Activated CD4-positive, alpha-beta T cell treated with anti-CD3 and anti-CD28 coated beads for 4 hours (primary cell): Measurements from ENCODE around the gene NTRK1.

Experiments used
- DNase-seq, 2 donors: peaks; one replicate each; pipeline ENCODE4 v3.0.0-alpha.2; 2020

NTRK1 gene

DNA sequence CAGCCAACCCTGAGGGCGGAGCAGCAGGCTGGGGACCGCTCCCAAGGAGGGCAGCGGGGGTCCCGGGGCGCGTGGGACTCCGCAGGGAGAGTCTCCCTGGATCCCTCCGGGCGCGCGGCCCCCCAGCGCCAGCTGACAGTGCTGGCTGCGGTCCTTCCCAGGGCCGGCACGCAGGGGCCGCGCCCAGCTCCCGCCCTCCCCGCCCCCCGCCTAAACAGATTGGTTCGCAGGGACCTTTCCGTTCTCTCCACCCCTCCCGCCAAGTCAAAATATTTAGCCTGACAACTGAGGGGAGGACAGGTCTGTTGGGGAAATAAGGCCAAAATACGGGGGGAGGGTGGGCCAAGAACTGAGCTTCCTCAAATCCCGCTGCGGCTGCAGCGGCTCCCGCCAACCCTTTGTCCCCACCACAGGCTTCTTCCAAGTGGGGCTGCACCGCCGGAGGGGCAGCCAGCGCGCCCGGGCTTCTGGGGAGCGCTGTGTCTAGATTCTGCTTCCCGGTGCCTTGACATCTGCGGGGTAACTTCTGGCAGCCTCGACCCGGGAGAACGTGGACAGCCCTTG, 1.6 kb upstream of the NTRK1 start, which contains the start of gene INSRR:
Gene INSRR, minus strand, starts transcription at position 159 of the 564 bp plus-strand sequence. CDS start 496 bp downstream, outside the sequence.
- no peak for DNase-seq

DNA sequence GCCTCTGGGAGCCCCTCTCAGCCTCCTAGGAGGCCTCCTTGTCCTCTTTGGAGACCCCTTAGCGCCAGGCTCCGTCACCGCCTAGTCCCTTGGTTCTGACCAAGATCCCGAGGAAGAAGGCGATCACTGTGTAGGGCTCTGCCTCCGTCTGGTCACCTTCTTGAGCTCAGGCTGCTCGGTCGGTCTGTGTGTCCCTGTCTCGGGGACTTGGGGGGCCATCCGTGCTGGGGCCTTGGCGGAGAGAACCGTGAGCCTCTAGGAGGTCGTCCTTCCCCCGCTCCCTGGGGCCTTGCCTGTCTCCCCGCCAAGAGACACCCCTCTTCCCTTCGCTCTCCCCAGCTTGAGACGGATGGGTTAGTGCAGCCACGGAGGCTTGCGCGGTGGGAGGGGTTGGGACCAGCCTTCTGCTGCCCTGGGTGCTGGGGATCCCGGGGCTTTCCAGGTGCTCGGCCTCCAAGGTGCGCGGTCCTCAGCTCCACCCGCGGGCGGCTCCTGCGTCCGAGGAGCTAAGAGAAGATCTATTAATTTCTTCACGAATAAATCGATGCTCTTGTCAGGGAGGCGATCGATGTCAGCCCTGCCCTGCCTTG, 1.0 kb upstream of the NTRK1 start:
- DNase-seq, result peak; percentile 16 to 25

DNA sequence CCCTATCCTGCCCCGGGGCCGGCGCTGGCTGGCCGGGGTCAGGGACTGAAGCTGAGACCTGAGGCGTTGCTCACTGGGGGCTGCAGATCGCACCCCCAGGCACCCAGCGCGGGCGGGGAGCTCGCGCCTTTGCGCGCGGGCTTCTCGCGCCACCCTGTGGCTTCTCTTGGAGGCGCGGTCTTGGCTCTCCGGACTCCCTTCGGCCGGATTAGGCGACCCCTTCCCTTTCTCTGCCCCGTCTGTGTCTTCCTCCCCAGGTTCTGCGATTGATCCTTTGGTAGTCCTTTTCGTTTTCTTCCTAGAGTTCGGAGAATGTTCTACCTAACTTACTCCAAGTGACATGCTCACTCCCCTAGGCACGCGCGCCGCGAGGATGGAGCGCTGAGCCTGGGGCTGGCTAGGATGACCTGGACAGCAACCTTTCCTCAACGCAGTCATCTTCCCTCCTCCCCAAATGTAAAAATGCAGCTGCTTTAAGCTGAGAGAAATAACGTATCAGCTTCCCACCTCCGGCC, 495 bp upstream of the NTRK1 start:
- DNase-seq, result peak; percentile 55 to 58

DNA sequence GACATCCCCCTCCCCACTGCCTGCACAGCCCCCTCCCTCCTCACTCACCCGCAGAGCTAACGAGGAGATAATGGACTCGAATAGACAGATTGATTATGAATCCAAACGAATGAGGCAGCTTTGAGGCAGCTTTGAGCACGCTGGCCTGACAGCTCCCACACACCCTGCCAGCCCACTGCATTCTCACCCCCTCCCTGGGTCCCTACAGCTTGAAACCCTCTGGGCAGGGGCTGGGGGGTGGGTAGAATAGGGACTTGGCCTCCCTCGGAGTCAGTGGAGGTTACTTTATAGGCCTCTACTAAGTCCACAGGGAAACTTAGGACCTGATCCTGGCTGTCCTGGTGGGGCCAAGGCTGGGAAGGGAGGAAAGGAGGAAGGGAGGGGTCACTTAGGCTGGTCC, 1.9 kb downstream of the NTRK1 start:
- no peak for DNase-seq

DNA sequence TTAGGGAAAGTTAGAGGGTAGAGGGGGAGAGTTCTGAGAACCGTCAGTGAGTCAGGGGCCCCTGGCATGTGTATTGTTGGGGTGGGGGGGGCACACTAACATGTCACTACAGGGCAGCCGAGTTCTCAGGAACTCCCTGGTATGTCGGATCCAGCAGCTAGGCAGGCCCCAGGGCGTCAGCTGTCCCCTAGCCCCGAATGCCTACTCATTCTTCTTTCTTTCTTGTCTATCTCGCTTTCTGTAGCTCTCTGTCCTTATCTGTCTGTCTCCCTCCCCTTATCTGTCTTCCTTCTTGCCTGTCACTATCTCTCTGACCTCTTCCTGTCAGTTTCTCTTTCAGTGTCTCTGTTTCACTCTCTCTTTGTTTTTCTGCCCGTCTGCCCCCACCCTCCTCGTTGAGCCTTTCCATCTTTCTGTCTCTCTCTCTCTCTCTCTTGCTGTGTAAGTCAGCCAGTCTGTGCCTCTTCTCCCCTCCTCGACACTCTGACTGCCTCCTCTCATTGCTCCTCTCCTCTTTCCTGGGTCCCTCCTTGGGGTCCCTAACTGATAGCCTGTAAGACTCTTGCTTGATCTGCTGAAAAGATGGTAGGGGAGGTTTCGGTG, 2.4 kb downstream of the NTRK1 start:
- no peak for DNase-seq

DNA sequence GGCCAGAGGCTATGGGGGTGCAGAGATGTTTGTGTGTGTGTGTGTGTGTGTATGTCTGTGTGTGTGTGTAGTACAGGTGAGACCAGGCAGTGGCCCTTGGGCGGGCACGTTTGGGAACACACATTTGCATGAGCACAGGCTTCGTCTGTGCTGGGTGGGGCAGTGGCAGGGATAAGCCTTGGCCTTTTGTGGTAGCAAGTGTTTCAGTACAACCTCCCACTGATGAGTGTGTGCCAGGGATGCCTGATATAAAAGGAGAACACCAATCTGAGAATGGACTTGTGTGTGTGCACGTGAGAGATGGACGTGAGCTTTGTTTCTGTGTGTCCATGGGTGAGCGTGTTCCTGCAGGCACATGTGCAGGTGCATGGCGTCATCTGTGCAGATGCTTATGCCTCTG, 3.0 kb downstream of the NTRK1 start:
- no peak for DNase-seq

DNA sequence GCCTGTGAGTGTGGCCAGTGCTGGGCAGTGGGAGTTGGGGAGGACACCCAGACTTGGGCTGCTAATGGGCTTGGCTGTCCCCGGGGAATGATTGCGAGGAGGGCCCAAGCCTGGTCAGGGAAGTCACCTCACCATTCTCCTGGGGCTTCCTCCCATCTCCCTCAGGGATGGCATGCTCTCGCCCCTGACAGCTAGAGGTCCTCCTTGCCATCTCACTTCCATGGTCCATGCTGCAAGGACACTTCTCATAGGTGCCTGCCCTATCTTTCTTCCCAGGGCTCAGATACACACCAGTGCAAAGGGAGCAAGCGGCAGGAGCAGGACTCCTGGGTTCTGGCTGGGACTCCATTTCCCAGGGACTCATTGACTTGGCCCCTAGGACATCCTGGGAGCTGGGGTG, 4.1 kb downstream of the NTRK1 start:
- no peak for DNase-seq

DNA sequence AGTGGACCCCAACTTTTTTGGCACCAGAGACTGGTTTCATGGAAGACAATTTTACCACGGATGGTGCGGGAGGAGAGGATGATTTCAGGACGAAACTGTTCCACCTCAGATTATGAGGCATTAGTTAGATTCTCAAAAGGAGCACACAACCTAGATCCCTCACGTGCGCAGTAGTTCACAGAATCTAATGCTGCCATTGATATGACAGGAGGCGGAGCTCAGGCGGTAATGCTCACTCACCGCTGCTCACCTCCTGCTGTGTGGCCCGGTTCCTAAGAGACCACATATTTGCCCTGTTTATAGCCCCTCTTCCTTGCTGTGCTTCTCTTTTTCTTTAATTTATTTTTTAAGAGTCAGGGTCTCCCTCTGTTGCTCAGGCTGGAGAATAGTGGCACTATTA, 4.6 kb downstream of the NTRK1 start:
- no peak for DNase-seq

DNA sequence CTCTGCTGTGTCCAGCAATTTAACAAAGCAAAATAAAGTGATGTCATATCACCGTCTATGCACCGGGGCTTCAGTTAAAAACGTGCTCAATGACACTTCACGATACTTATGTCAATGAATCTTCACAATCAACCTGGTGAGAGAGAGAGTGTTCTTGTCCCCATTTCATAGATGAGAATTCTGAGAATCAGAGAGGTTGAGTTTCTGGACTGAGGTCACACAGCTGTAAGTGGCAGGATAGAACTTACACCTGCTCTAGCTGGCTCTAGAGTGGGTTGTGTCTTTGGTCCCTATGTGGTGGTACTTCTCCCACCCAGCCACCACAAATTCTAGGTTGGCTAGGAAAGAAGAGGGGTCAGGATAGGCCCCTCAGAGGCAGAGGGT, 5.2 kb downstream of the NTRK1 start:
- DNase-seq, result no peak

DNA sequence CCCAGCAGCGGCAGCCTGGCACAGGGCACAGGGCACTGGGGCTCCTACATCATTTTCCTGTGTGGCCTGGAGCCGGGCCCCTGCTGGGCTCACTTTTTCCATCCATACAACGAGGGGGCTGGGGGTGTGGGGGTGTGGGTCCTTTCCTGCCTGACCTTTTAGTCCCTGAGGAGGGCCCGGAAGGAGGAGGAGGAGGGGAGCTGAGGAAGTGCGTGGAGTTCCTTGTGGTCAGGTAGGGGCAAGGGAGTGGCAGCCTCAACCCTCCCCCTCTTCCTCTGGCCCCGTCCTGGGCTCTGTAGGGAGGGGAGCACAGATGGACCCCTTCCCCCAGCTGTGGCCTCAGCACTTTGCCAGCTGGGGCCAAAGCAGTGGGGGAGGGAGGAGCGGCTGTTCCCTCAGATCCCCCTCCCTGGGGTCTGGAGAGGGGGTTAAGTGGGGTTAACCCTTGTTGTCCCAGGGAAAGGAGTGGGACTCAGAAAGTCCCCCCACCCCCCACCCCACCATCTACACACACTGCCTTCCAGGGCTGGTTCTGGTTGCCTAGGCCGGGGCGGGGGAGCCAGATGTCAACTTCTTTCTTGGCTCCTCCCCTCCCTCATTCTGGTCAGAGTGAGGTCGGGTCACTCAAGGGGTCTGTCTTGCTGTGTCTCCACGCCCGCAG, 5.7 kb downstream of the NTRK1 start:
- peak; percentile 7 to 15 for DNase-seq

DNA sequence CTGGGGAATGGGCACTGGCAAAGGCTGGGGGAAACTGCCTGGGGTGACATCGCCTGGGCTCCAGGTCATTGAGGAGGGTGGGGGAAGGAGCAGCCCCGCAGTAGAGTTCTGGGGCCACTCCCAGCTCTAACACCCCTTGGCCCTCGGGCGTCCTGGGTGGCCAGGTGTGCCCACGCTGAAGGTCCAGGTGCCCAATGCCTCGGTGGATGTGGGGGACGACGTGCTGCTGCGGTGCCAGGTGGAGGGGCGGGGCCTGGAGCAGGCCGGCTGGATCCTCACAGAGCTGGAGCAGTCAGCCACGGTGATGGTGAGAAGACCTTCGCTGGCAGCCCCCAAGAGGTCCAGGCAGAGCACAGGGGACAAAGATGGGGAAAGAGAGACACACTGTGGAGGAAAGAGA, 7.7 kb downstream of the NTRK1 start:
- no peak for DNase-seq

DNA sequence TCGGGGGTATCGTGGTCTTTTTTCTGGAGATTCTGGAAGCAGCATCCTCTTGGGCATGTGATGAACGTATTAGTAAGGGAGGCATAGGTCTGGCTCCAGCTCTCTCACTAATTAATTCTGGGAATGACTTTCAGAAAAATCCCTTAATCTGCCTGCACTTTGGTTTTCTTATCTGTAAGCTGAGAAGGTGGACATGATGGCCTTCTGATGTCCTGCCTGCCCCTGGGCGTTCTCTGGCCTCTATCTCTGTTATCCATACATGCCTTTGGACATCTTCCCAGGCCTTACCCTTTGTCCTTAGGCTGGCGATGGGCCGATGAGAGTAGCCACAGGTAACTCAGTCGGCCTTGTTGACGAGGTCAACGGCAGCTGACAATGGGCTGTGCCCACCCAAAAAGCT, 8.8 kb downstream of the NTRK1 start:
- no peak for DNase-seq

DNA sequence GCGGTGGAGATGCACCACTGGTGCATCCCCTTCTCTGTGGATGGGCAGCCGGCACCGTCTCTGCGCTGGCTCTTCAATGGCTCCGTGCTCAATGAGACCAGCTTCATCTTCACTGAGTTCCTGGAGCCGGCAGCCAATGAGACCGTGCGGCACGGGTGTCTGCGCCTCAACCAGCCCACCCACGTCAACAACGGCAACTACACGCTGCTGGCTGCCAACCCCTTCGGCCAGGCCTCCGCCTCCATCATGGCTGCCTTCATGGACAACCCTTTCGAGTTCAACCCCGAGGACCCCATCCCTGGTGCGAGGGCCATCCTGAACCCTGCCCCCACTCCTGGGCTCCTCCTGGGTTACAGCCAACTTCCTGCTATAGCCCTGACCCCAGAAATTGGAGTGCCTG, 13.0 kb downstream of the NTRK1 start:
- no peak for DNase-seq

DNA sequence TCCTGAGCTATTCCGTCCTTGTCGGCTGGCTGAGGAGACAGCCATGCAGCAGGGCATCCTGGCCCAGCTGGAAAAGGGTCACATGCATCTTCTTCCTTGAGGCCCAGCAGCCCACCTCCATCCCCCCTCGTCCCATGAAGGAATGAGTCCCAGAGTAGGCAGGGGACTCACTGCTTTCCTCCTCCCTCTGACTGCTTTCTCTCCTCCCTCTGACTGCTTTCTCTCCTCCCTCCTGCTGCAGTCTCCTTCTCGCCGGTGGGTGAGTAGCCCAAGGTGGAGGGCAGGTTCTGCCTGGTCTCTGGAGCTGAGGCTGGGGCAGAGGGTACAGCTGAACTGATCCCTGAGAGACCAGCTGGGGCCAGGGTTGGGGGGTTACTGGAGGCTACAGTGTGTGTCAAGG, 13.5 kb downstream of the NTRK1 start:
- no peak for DNase-seq

DNA sequence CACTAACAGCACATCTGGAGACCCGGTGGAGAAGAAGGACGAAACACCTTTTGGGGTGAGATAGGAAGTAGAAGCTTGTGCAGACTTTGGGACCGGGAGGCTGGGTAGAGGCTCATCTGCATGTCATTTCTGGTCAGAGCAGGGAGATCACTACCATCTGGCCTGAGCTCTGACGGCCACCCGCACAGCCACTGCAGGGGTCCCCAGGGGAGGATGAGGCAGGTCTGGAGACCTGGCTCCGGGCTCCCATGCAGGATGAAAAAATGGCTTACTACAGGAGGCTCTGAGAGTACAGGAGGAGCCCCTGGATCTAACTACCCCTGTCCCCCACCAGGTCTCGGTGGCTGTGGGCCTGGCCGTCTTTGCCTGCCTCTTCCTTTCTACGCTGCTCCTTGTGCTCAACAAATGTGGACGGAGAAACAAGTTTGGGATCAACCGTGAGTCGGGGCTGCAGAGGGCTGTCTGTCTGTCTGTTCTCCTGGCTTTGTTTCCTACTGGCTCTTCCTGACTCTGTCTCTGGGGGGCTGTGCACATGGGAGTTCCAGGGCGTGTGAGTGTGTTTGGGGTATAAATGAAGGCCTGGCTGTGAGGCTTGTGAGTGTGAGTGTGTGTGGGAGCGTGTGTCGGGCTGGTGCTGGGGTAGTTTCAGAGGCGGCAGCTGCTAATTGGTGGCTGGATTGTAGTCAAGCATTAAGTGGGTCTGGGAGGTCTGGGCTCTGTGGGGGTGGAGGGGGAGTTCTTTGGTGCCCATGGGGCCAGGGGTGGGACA, 14.1 kb downstream of the NTRK1 start:
- DNase-seq, result no peak

DNA sequence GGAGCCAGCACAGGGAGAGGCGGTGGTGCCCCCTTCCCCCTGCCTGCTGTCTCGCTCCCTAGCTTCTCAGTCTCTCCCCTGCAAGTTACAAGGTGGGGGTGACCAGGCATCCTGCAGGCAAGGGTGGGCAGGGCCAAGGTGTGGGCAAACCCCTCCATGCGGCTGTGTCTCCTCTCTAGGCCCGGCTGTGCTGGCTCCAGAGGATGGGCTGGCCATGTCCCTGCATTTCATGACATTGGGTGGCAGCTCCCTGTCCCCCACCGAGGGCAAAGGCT, 14.6 kb downstream of the NTRK1 start:
- no peak for DNase-seq

DNA sequence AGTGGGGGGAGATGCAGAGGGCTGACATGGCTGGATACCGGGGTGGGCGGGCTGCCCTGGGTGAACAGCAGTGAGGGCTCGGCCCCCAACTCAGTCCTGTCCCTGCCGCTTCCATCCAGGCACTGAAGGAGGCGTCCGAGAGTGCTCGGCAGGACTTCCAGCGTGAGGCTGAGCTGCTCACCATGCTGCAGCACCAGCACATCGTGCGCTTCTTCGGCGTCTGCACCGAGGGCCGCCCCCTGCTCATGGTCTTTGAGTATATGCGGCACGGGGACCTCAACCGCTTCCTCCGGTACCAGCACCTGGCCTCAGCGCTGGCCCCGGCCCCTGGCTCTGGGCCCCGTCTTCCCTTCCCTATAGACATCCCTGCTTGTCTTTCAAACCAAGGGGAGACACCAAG, 15.6 kb downstream of the NTRK1 start:
- DNase-seq, result no peak

DNA sequence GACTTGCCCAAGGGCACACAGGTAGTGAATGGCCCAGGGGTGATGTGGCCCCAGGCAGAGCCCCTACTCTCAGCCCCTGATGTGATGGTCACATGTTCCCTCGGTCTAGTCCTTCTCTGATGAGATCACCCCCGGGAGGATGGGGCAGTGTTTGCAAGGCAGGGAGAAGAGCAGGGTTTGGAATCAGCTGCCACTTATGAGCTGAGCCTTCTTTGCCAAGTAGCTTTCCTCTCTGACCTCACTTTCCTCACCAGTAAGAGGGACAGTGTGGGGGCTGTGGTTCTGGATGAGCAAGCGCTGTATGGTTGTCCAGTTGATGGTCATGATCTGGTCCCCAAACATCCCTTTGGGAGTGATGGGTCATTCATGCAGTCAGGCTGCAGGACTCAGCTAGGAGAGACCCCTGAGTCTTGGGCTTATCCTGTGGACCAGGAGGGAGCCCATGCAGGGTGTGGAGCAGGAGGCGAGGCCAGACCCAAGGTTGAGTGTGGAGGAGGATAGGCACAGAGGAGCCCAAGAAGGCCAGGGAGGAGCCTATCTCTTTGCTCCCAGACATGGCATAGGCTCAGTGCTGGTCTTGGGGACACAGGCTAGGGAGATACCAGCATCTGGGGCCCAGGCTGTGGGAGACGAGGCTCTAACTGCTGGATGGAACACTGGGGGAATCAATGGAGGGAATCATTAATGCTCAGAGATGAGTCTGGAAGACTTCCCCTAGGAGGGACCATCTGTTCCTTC, 16.9 kb downstream of the NTRK1 start:
- no peak for DNase-seq

DNA sequence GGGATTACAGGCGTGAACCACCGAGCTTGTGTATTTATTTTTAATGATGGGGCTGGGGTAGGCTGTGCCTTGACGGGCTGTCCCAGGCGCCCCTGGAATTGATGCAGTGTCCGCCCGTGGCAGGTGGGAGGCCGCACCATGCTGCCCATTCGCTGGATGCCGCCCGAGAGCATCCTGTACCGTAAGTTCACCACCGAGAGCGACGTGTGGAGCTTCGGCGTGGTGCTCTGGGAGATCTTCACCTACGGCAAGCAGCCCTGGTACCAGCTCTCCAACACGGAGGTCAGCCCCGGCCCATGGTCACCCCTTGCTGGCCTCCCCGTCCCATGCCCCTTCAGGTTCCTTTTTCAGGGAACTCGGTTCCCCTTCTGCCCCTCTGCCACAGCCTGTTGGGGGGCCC, 19.2 kb downstream of the NTRK1 start:
- no peak for DNase-seq

DNA sequence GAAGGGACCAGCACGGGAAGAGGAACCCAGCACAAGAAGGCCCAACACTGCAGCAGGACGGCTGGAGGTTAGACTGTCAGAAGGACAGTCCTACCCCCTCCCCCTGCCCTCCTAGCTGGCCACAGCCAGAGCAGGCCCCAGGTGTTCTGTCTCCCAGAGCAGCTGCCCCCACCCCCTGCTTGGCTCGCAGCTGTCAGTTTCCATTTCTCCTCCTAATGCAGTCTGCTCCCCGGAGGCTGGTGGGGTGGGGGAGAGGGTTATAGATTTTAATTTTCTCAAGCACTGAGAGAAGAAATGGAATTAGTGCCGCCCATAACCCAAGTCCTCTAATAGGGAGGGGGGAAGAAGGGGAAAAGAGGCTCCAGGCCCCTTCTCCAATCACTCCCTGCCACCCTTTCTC, 19.8 kb downstream of the NTRK1 start:
- no peak for DNase-seq

DNA sequence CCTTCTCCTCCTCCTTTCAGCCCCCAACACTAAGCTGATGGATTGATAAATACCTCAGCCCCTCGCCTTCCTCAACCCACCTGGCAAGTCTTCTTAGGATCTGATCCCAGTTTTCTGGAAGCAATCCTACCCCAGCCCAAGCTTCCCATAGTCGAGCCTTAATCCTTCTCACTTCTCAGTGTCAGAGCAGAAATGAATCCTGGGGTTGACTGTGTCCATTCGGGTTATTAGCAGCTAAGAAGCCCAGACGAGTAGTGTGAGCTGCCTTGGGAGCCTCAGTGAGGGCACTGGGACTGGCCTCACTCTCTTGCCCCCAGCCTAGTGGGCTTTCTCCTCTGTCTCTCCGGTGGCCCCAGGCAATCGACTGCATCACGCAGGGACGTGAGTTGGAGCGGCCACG, 20.4 kb downstream of the NTRK1 start:
- no peak for DNase-seq

DNA sequence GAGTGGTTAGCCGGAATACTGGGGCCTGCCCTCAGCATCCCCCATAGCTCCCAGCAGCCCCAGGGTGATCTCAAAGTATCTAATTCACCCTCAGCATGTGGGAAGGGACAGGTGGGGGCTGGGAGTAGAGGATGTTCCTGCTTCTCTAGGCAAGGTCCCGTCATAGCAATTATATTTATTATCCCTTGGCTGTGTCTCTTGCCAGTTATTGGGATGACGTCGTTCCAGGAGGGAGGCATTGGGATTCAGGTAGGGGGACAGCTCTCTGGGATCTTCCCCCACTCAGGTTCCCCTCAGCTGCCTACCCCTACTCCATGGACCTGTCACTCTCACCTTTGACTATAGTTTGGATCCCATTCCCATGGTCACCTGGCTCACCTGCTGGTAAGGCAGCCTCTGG, 21.0 kb downstream of the NTRK1 start:
- no peak for DNase-seq

DNA sequence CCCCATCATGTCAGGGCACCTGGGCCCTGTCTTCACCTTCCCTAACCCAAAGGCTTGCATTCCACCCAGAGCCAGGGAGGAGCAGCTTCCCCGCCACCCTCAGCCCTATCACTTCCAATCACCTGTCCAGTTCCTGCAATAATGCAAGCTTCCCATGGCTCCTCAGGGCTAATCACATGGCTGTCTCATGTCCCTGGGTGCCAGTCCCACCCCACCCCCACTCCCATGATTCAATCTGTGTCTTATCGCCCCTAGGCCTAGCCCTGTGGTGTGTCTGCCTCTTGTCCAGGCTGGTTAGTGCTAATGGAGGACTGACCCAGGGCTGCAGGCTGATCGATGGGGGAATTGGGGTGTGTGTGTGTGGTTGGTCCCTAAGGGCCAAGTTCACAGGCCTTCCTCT, 21.9 kb downstream of the NTRK1 start:
- DNase-seq, result no peak
